Epithelial cell of esophagus (primary cell): ENCODE measurements around the gene CKS2.
"Not testable (repeated sequence)": the region's sequence is repeated elsewhere in the genome, so short reads cannot be mapped to it uniquely, and the experiment has no call there.

Source experiments
- DNase-seq: peaks from one replicate; pipeline ENCODE4 v3.0.0; 2010; ENCODE audit warnings: low read depth
- H3K4me3 ChIP-seq: 2 replicates; pipeline ENCODE4 v1.5.1; 2011; ENCODE audit warnings: mild to moderate bottlenecking, low read length, control low read depth
- TF ChIP-seq, protein P1 (sequence below): IDR thresholded peaks from 2 replicates; pipeline ENCODE4 v1.5.1; 2011; ENCODE audit warnings: low read depth, mild to moderate bottlenecking, low read length, control low read depth, inconsistent platforms; ENCODE audit not compliant: insufficient read depth; ENCODE audit errors: missing control alignments

The CKS2 gene

GRCh38 chr9:89310475-89311345 is at the start of gene CKS2:
TSS of gene CKS2 (plus strand) at chr9:89311195. CDS start at chr9:89311293, 98 bp downstream.
- TF ChIP-seq, protein P1, sequence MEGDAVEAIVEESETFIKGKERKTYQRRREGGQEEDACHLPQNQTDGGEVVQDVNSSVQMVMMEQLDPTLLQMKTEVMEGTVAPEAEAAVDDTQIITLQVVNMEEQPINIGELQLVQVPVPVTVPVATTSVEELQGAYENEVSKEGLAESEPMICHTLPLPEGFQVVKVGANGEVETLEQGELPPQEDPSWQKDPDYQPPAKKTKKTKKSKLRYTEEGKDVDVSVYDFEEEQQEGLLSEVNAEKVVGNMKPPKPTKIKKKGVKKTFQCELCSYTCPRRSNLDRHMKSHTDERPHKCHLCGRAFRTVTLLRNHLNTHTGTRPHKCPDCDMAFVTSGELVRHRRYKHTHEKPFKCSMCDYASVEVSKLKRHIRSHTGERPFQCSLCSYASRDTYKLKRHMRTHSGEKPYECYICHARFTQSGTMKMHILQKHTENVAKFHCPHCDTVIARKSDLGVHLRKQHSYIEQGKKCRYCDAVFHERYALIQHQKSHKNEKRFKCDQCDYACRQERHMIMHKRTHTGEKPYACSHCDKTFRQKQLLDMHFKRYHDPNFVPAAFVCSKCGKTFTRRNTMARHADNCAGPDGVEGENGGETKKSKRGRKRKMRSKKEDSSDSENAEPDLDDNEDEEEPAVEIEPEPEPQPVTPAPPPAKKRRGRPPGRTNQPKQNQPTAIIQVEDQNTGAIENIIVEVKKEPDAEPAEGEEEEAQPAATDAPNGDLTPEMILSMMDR = no peak
- H3K4me3 ChIP-seq = peak within 1 kb of the TSS; percentile 85

DNA sequence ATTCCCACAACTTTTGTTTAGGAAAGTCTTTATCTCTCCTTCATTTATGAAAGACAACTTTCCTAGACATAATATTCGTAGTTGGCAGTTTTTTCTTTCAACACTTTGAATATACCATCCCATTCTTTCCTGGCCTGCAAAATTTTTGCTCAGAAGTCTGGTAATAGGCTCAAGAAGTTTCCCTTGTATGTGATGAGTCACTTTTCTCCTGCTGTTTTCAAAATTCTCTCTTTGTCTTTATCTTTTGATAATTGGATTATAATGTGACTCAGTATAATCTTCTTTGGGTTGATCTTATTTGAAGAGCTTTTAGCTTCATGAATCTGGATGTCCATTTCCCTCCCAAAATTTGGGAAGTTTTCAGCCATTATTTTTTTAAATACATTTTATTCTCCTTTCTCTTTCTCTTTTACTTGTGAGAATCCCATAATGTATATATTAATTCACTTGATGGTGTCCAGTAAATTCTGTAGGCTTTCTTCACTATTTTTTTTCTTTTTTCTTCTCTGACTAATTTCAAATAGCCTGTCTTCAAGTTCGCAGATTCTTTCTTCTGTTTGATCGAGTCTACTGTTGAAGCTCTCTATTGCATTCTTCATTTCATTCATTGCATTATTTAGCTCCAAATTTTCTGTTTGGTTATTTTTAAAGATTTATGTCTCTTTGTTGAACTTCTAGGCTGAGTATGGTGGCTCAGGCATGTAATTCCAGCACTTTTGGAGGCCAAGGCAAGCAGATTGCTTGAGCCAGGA is 37.3 kb upstream of the CKS2 start:
- H3K4me3 ChIP-seq = no peak overlapping the region
- TF ChIP-seq, protein P1 = no peak

More at GRCh38 chr9:89310475-89311345, at the start of gene CKS2:
- DNase-seq = peak; percentile 100

GRCh38 chr9:89274838-89275237 is 36.2 kb upstream of the CKS2 start:
- H3K4me3 ChIP-seq = no peak overlapping the region
- TF ChIP-seq, protein P1 = no peak
- peak; percentile 72 for DNase-seq

More for the DNA sequence above, 37.3 kb upstream of the CKS2 start:
- DNase-seq = no peak

- DNase-seq = not testable (repeated sequence)
These were observed 35.0 kb upstream of the CKS2 start for GRCh38 chr9:89276040-89276439.

DNA sequence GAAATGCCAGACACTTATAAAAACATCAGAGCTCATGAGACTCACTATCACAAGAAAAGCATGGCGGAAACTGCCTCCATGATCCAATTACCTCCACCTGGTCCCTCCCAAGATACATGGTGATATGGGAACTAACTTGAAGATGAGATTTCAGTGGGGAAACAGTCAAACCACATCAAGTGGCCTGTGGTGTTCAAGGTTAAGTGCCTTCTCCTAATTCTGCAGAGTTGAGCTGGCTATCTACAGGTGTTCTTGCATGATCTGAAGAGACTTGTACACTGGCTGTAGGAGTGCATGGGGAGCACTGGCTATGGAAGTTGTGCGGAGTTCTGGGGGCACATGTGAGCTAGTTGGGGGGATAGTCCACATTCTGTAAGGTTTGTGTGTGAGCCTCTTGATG is 34.0 kb upstream of the CKS2 start:
- DNase-seq = no peak
- TF ChIP-seq, protein P1 = no peak
- no peak overlapping the region for H3K4me3 ChIP-seq

More at GRCh38 chr9:89276040-89276439, 35.0 kb upstream of the CKS2 start:
- not testable (repeated sequence) for H3K4me3 ChIP-seq

GRCh38 chr9:89277454-89277853 is 33.5 kb upstream of the CKS2 start:
- H3K4me3 ChIP-seq = no peak overlapping the region
- no peak for DNase-seq
- TF ChIP-seq, protein P1 = no peak

- DNase-seq = peak; percentile 35
- TF ChIP-seq, protein P1 = no peak
- no peak overlapping the region for H3K4me3 ChIP-seq
These were observed 32.4 kb upstream of the CKS2 start for GRCh38 chr9:89278551-89278950.
